SK-N-SH treated with all-trans-retinoic acid at 6 μM for 48 hours (cell line): ENCODE results near the gene JPH3.
"Not testable (repeated sequence)": the region's sequence is repeated elsewhere in the genome, so short reads cannot be mapped to it uniquely, and the experiment has no call there.

Experiments used
- ATAC-seq: fragments of 200-7000 bp; cut with Tn5 transposase; 3 replicates; pipeline ENCODE4 v1.9.1; 2020; ENCODE audit warnings: mild to moderate bottlenecking, moderate library complexity
- ARNTL ChIP-seq: fragments of 450-650 bp; formaldehyde crosslinking; IDR thresholded peaks from 2 replicates; pipeline ENCODE4 v1.5.0; 2020; ENCODE audit warnings: low read depth, mild to moderate bottlenecking, moderate library complexity, borderline replicate concordance
- BACH2 ChIP-seq: fragments of 250-450 bp; sonication (Bioruptor Pico); IDR thresholded peaks from 2 replicates; pipeline ENCODE4 v1.9.0; 2021; ENCODE audit warnings: mild to moderate bottlenecking, borderline replicate concordance
- CSDC2 ChIP-seq: fragments of 250-450 bp; sonication (Bioruptor Pico); IDR thresholded peaks from 2 replicates; pipeline ENCODE4 v1.5.0; 2020; ENCODE audit warnings: mild to moderate bottlenecking, moderate library complexity
- ESRRG ChIP-seq: fragments of 250-450 bp; sonication (Bioruptor Pico); IDR thresholded peaks from 2 replicates; pipeline ENCODE4 v1.6.1; 2021; ENCODE audit warnings: mild to moderate bottlenecking
- GLIS3 ChIP-seq: fragments of 250-450 bp; sonication (Bioruptor Pico); IDR thresholded peaks from 2 replicates; pipeline ENCODE4 v1.5.0; 2020; ENCODE audit warnings: mild to moderate bottlenecking, moderate library complexity
- ISL1 ChIP-seq: fragments of 250-450 bp; sonication (Bioruptor Pico); IDR thresholded peaks from 2 replicates; pipeline ENCODE4 v2.1.2; 2022; ENCODE audit warnings: mild to moderate bottlenecking, moderate library complexity
- PPARA ChIP-seq: fragments of 250-450 bp; sonication (Bioruptor Pico); IDR thresholded peaks from 2 replicates; pipeline ENCODE4 v1.5.0; 2020; ENCODE audit warnings: mild to moderate bottlenecking, borderline replicate concordance
- RARB ChIP-seq: fragments of 250-450 bp; sonication (Bioruptor Pico); IDR thresholded peaks from 2 replicates; pipeline ENCODE4 v1.8.0; 2021; ENCODE audit warnings: mild to moderate bottlenecking, moderate library complexity
- SNAI2 ChIP-seq: fragments of 250-450 bp; sonication (Bioruptor Pico); IDR thresholded peaks from 2 replicates; pipeline ENCODE4 v1.5.0; 2020; ENCODE audit warnings: mild to moderate bottlenecking, moderate library complexity
- TCF4 ChIP-seq: fragments of 250-450 bp; sonication (Bioruptor Pico); IDR thresholded peaks from 2 replicates; pipeline ENCODE4 v1.8.0; 2021; ENCODE audit warnings: mild to moderate bottlenecking, moderate library complexity, borderline replicate concordance
- TOX ChIP-seq: fragments of 250-450 bp; sonication (Bioruptor Pico); IDR thresholded peaks from 2 replicates; pipeline ENCODE4 v1.8.0; 2021; ENCODE audit warnings: mild to moderate bottlenecking, moderate library complexity, borderline replicate concordance
- ZFP3 ChIP-seq: fragments of 250-450 bp; sonication (Bioruptor Pico); IDR thresholded peaks from 2 replicates; pipeline ENCODE4 v1.5.0; 2020; ENCODE audit warnings: mild to moderate bottlenecking, moderate library complexity
- ZFP30 ChIP-seq: fragments of 450-650 bp; formaldehyde crosslinking; IDR thresholded peaks from 2 replicates; pipeline ENCODE4 v1.5.0; 2022; ENCODE audit warnings: mild to moderate bottlenecking, moderate library complexity
- ZNF565 ChIP-seq: fragments of 450-650 bp; formaldehyde crosslinking; conservative IDR thresholded peaks from 2 replicates; pipeline ENCODE4 v1.5.0; 2020; ENCODE audit warnings: low read depth, mild to moderate bottlenecking, moderate library complexity
- ZNF70 ChIP-seq: fragments of 450-650 bp; formaldehyde crosslinking; IDR thresholded peaks from 2 replicates; pipeline ENCODE4 v1.5.0; 2020; ENCODE audit warnings: mild to moderate bottlenecking, moderate library complexity
- ZNF8 ChIP-seq: fragments of 450-650 bp; formaldehyde crosslinking; IDR thresholded peaks from 2 replicates; pipeline ENCODE4 v1.5.0; 2020; ENCODE audit warnings: mild to moderate bottlenecking, moderate library complexity
- TF ChIP-seq, protein P1 (sequence below): fragments of 250-450 bp; sonication (Bioruptor Pico); IDR thresholded peaks from 2 replicates; pipeline ENCODE4 v1.5.1; 2021; ENCODE audit warnings: mild to moderate bottlenecking, moderate library complexity
- TF ChIP-seq, protein P2 (sequence below): fragments of 250-450 bp; sonication (Bioruptor Pico); IDR thresholded peaks from 2 replicates; pipeline ENCODE4 v1.8.0; 2020; ENCODE audit warnings: mild to moderate bottlenecking, moderate library complexity, borderline replicate concordance
- TF ChIP-seq, protein P3 (sequence below): fragments of 250-450 bp; sonication (Bioruptor Pico); IDR thresholded peaks from 2 replicates; pipeline ENCODE4 v1.5.0; 2020; ENCODE audit warnings: mild to moderate bottlenecking, moderate library complexity
- TF ChIP-seq, protein P4 (sequence below): fragments of 250-450 bp; sonication (Bioruptor Pico); IDR thresholded peaks from 2 replicates; pipeline ENCODE4 v1.8.0; 2021; ENCODE audit warnings: low read depth, mild to moderate bottlenecking, moderate library complexity, borderline replicate concordance

JPH3 gene

DNA sequence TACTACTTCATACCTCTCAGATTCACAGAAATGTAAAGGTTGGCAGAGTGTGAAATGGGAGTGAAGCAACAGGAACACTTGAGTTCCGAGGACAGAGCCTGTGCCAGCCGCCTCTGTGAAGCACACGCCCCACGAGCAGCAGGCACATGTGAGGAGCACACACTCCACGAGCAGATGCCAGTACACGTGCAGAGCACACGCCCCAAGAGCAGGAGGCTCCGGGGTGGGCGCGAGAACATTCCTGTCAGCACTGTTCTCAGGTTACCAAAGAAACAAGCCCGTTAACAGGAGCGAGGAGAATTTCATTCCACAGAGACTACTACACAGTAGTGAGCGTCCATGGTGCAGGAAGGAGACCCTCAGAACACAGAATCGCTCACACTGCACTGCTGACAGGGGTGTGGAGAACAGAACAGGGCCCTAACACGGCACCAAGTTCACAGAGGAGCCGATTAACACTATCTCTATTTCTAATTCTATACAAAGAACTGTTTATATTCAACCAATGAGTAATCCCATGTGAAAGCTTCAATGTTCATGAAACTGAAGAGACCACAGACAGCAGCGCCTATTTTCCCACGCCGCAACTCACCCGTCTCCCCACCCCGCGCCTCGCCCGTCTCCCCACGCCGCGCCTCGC is 123.4 kb downstream of the JPH3 start:
- no peak for ATAC-seq
- TF ChIP-seq ISL1 (no peak), BACH2 (CRISPR knock-in tag) (no peak), ZNF70 (CRISPR knock-in tag) (no peak), SNAI2 (CRISPR knock-in tag) (no peak), ZNF8 (no peak), ZFP3 (no peak), ARNTL (CRISPR knock-in tag) (no peak), ZFP30 (CRISPR knock-in tag) (no peak), ZNF565 (no peak), CSDC2 (CRISPR knock-in tag) (no peak), TOX (no peak), RARB (CRISPR knock-in tag) (no peak), ESRRG (CRISPR knock-in tag) (no peak), TCF4 (CRISPR knock-in tag) (no peak)
- TF ChIP-seq, protein P1, sequence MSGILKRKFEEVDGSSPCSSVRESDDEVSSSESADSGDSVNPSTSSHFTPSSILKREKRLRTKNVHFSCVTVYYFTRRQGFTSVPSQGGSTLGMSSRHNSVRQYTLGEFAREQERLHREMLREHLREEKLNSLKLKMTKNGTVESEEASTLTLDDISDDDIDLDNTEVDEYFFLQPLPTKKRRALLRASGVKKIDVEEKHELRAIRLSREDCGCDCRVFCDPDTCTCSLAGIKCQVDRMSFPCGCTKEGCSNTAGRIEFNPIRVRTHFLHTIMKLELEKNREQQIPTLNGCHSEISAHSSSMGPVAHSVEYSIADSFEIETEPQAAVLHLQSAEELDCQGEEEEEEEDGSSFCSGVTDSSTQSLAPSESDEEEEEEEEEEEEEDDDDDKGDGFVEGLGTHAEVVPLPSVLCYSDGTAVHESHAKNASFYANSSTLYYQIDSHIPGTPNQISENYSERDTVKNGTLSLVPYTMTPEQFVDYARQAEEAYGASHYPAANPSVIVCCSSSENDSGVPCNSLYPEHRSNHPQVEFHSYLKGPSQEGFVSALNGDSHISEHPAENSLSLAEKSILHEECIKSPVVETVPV: no peak

DNA sequence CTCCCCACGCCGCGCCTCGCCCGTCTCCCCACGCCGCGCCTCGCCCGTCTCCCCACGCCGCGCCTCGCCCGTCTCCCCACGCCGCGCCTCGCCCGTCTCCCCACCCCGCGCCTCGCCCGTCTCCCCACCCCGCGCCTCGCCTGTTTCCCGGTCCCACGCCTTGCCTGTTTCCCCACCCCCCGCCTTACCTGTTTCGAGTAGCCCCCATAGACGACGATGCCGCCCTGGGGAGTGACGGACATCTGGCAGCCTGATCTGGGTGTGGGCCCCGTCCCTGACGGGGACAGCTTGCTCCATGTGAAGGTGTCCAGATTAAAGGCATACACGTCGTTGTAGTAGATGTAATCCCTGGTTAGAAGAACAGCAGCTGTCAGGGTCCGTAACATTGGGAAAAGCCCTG is 124.3 kb downstream of the JPH3 start:
- not testable (repeated sequence) for ATAC-seq

DNA sequence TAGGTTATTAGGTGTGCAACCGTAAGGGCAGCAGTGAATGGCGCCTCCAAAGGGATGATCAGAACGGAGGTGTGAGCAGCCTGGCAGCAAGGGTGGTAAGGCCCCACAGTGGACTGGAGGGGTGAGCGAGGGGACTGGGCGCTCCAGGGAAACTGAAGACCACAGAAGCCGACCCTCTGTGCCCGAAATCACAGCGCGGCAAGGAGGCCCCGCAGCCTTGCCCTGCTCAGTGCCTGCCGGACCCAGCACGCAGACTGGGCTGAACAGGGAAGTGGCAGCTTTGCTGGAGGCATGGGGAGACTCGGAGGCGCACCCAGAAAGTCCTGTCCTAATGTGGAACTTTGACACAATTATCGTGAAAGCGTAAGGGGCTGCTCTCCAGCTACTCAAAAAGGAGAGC is 125.0 kb downstream of the JPH3 start:
- TF ChIP-seq RARB (CRISPR knock-in tag): no peak
- no peak for TF ChIP-seq ARNTL (CRISPR knock-in tag)
- TF ChIP-seq TCF4 (CRISPR knock-in tag): no peak
- no peak for TF ChIP-seq ZFP3
- no peak for TF ChIP-seq BACH2 (CRISPR knock-in tag)
- TF ChIP-seq PPARA: no peak
- no peak for TF ChIP-seq ZNF8
- no peak for TF ChIP-seq ZNF70 (CRISPR knock-in tag)
- ATAC-seq: no peak

DNA sequence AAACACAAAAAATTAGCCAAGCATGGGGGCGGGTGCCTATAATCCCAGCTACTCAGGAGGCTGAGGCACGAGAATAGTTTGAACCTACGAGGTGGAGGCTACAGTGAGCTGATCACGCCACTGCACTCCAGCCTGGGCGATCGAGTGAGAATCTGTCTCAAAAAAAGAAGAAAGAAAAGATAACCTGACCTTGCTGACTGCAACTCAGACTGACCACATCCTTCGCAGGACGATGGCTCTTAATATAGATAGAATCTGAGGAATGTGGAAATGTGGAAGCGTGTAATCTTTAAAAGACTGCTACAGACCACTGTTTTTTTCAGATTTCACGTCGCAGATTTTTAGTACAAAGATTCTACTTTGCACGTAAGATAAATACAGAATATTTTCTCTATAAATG is 125.7 kb downstream of the JPH3 start:
- TF ChIP-seq, protein P1: no peak
- ATAC-seq: no peak

DNA sequence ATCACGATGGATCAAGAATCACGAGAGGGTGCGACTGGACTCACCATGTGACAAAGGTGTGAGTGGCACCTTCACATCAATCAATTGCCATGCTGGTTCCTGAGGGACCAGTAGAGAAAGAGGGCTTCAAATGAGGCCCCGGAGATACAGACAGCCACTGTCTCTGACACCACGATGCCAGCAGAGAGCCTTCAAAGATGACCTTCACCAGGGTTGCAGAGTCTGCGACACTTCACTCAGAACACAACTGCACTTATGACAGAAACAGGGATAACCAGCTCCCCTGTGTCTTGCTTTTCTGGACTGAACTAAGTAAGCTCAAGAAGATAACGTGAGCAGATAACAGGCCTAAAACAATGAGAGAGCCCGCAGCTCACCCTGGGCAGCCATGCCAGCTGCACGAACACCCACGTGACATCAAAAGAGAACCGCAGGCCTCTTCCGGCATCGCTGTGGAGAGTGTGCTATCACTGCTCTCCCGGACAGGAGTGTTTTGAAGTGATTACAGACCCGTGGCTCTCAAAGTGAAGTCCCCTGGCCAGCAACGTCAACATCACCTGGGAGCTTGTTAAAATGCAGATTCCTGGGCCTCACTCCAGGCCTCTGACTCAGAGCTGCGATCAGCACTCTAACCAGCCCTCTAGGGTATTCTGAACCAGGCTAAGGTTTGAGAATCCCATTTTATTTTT is 127.1 kb downstream of the JPH3 start:
- no peak for ATAC-seq
- TF ChIP-seq, protein P2, sequence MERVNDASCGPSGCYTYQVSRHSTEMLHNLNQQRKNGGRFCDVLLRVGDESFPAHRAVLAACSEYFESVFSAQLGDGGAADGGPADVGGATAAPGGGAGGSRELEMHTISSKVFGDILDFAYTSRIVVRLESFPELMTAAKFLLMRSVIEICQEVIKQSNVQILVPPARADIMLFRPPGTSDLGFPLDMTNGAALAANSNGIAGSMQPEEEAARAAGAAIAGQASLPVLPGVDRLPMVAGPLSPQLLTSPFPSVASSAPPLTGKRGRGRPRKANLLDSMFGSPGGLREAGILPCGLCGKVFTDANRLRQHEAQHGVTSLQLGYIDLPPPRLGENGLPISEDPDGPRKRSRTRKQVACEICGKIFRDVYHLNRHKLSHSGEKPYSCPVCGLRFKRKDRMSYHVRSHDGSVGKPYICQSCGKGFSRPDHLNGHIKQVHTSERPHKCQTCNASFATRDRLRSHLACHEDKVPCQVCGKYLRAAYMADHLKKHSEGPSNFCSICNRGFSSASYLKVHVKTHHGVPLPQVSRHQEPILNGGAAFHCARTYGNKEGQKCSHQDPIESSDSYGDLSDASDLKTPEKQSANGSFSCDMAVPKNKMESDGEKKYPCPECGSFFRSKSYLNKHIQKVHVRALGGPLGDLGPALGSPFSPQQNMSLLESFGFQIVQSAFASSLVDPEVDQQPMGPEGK (CRISPR knock-in tag): no peak

DNA sequence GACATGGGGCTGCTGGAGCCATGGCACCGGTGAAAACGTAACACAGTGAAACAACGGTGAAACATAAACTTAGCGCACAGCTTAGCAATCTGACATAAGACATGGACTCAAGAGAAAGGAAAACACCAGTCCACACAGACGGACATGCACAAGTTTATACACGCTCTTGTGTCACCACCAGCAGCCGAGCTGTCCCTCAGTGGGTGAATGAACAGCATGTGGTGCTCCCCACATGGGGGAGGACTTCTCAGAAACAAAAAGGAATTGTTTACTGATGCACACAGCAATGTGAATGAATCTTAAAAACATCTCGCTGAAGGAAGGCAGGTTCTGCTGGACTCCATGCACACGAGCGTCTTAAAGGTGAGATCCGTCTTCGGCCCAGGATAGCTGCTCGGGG is 129.3 kb downstream of the JPH3 start:
- ATAC-seq: no peak
- no peak for TF ChIP-seq BACH2 (CRISPR knock-in tag)
- TF ChIP-seq PPARA: no peak
- TF ChIP-seq, protein P2 (CRISPR knock-in tag): no peak
- TF ChIP-seq TOX: no peak
- no peak for TF ChIP-seq CSDC2 (CRISPR knock-in tag)
- TF ChIP-seq GLIS3 (CRISPR knock-in tag): no peak
- no peak for TF ChIP-seq ZFP30 (CRISPR knock-in tag)
- TF ChIP-seq, protein P3, sequence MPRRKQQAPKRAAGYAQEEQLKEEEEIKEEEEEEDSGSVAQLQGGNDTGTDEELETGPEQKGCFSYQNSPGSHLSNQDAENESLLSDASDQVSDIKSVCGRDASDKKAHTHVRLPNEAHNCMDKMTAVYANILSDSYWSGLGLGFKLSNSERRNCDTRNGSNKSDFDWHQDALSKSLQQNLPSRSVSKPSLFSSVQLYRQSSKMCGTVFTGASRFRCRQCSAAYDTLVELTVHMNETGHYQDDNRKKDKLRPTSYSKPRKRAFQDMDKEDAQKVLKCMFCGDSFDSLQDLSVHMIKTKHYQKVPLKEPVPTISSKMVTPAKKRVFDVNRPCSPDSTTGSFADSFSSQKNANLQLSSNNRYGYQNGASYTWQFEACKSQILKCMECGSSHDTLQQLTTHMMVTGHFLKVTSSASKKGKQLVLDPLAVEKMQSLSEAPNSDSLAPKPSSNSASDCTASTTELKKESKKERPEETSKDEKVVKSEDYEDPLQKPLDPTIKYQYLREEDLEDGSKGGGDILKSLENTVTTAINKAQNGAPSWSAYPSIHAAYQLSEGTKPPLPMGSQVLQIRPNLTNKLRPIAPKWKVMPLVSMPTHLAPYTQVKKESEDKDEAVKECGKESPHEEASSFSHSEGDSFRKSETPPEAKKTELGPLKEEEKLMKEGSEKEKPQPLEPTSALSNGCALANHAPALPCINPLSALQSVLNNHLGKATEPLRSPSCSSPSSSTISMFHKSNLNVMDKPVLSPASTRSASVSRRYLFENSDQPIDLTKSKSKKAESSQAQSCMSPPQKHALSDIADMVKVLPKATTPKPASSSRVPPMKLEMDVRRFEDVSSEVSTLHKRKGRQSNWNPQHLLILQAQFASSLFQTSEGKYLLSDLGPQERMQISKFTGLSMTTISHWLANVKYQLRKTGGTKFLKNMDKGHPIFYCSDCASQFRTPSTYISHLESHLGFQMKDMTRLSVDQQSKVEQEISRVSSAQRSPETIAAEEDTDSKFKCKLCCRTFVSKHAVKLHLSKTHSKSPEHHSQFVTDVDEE (CRISPR knock-in tag): no peak
- TF ChIP-seq TCF4 (CRISPR knock-in tag): no peak
- TF ChIP-seq, protein P4, sequence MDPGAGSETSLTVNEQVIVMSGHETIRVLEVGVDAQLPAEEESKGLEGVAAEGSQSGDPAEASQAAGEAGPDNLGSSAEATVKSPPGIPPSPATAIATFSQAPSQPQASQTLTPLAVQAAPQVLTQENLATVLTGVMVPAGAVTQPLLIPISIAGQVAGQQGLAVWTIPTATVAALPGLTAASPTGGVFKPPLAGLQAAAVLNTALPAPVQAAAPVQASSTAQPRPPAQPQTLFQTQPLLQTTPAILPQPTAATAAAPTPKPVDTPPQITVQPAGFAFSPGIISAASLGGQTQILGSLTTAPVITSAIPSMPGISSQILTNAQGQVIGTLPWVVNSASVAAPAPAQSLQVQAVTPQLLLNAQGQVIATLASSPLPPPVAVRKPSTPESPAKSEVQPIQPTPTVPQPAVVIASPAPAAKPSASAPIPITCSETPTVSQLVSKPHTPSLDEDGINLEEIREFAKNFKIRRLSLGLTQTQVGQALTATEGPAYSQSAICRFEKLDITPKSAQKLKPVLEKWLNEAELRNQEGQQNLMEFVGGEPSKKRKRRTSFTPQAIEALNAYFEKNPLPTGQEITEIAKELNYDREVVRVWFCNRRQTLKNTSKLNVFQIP (CRISPR knock-in tag): no peak
- no peak for TF ChIP-seq ZNF70 (CRISPR knock-in tag)
- no peak for TF ChIP-seq ARNTL (CRISPR knock-in tag)
